Activated T-cell treated with anti-CD3 and anti-CD28 coated beads, Interleukin-2, amount 50 U/mL, for 48 hours (primary cell): ENCODE results near the gene PLPP4.
A peak's percentile ranks its signal among the peaks of the same experiment; 100 is the strongest.

Experiments
- DNase-seq, 2 experiments: peaks; one replicate each; pipeline ENCODE4 v3.0.0-alpha.2; 2020

PLPP4 gene

GRCh38 chr10:120456626-120457430 lies at the start of gene PLPP4:
TSS of gene PLPP4 (plus strand) at chr10:120457227. CDS start at chr10:120457306, 79 bp downstream.
- DNase-seq = no peak

GRCh38 chr10:120409816-120410215 lies 47.2 kb upstream of the PLPP4 start:
- no peak for DNase-seq

- no peak for DNase-seq
Measured at GRCh38 chr10:120414946-120415345, 42.1 kb upstream of the PLPP4 start.

- DNase-seq = no peak
Measured at GRCh38 chr10:120415709-120416330, 41.2 kb upstream of the PLPP4 start.

GRCh38 chr10:120420421-120420820 lies 36.6 kb upstream of the PLPP4 start:
- DNase-seq = no peak

- DNase-seq = no peak
Measured at GRCh38 chr10:120421250-120421649, 35.8 kb upstream of the PLPP4 start.

GRCh38 chr10:120422457-120422856 lies 34.6 kb upstream of the PLPP4 start:
- DNase-seq = no peak

- DNase-seq = peak; percentile 35 to 39
Measured at GRCh38 chr10:120423431-120424197, 33.4 kb upstream of the PLPP4 start.

- no peak for DNase-seq
Measured at GRCh38 chr10:120424198-120424464, 32.9 kb upstream of the PLPP4 start.

- DNase-seq = no peak
Measured at GRCh38 chr10:120426306-120426705, 30.7 kb upstream of the PLPP4 start.

GRCh38 chr10:120428754-120429153 lies 28.3 kb upstream of the PLPP4 start:
- DNase-seq = no peak

- no peak for DNase-seq
Measured at GRCh38 chr10:120429395-120429794, 27.6 kb upstream of the PLPP4 start.

- no peak for DNase-seq
Measured at GRCh38 chr10:120431251-120431651, 25.8 kb upstream of the PLPP4 start.

GRCh38 chr10:120432209-120432608 lies 24.8 kb upstream of the PLPP4 start:
- DNase-seq = no peak

GRCh38 chr10:120433141-120433540 lies 23.9 kb upstream of the PLPP4 start:
- no peak for DNase-seq

GRCh38 chr10:120436439-120437112 lies 20.5 kb upstream of the PLPP4 start:
- DNase-seq = no peak

GRCh38 chr10:120437541-120437940 lies 19.5 kb upstream of the PLPP4 start:
- no peak for DNase-seq

- DNase-seq = no peak
Measured at GRCh38 chr10:120451968-120452367, 5.1 kb upstream of the PLPP4 start.

GRCh38 chr10:120453319-120453718 lies 3.7 kb upstream of the PLPP4 start:
- no peak for DNase-seq

GRCh38 chr10:120453886-120454285 lies 3.1 kb upstream of the PLPP4 start:
- DNase-seq = no peak

GRCh38 chr10:120455004-120455403 lies 2.0 kb upstream of the PLPP4 start:
- no peak for DNase-seq

GRCh38 chr10:120455606-120456005 lies 1.4 kb upstream of the PLPP4 start:
- DNase-seq = no peak

- DNase-seq = no peak
Measured at GRCh38 chr10:120456143-120456625, 843 bp upstream of the PLPP4 start.
